ENCODE results near the gene HS3ST4. TPM values are rescaled to one million over a fixed set of nuclear protein-coding genes. Genes with fewer than 3 reads are reported as not detected.

Gene HS3ST4
- not detected in 2 replicates for total RNA-seq

GRCh38 chr16:25691519-25692091, at the start of gene HS3ST4:
HS3ST4 (plus strand) TSS chr16:25691959.

